Neural progenitor cell (in vitro differentiated cells): ENCODE results near the gene CNTNAP4. TPM values are rescaled to one million over a fixed set of nuclear protein-coding genes. Genes with fewer than 3 reads are reported as not detected.

Experiments used
- DNase-seq: peaks from one replicate; pipeline ENCODE4 v3.0.0-alpha.2; 2016; ENCODE audit warnings: low spot score
- H2AFZ ChIP-seq: fragments of 200-600 bp; sonication (generic); replicated peaks from 2 replicates; pipeline ENCODE4 v1.6.1; 2016; ENCODE audit warnings: antibody characterized with exemption
- H3F3A ChIP-seq: fragments of 200-600 bp; sonication (generic); 2 replicates; pipeline ENCODE4 v1.6.1; 2016; ENCODE audit warnings: antibody characterized with exemption, low read depth
- H3K27ac ChIP-seq: fragments of 200-600 bp; sonication (generic); 2 replicates; pipeline ENCODE4 v1.5.1; 2016; ENCODE audit warnings: mild to moderate bottlenecking
- H3K27me3 ChIP-seq: fragments of 200-600 bp; sonication (generic); 2 replicates; pipeline ENCODE4 v1.6.1; 2016; ENCODE audit warnings: mild to moderate bottlenecking, moderate library complexity
- H3K36me3 ChIP-seq: fragments of 200-600 bp; sonication (generic); 2 replicates; pipeline ENCODE4 v1.5.1; 2016
- H3K4me1 ChIP-seq: fragments of 200-600 bp; sonication (generic); 2 replicates; pipeline ENCODE4 v1.6.1; 2016; ENCODE audit warnings: mixed run types
- H3K4me2 ChIP-seq: fragments of 200-600 bp; sonication (generic); 2 replicates; pipeline ENCODE4 v1.6.1; 2016
- H3K4me3 ChIP-seq: fragments of 200-600 bp; sonication (generic); 2 replicates; pipeline ENCODE4 v1.5.1; 2016
- H3K79me2 ChIP-seq: fragments of 200-600 bp; sonication (generic); 2 replicates; pipeline ENCODE4 v1.6.1; 2016; ENCODE audit warnings: low read depth
- H3K9ac ChIP-seq: fragments of 200-600 bp; sonication (generic); 2 replicates; pipeline ENCODE4 v1.6.1; 2016
- H3K9me3 ChIP-seq: fragments of 200-600 bp; sonication (generic); 2 replicates; pipeline ENCODE4 v1.5.1; 2016; ENCODE audit warnings: low read depth
- H4K20me1 ChIP-seq: fragments of 200-600 bp; sonication (generic); 2 replicates; pipeline ENCODE4 v1.6.1; 2016; ENCODE audit warnings: low read depth
- H3K27ac Mint-ChIP-seq: 3 replicates; pipeline ENCODE4 v1.8.0; 2021; ENCODE audit warnings: mixed read lengths
- H3K27me3 Mint-ChIP-seq: 2 replicates; pipeline ENCODE4 v1.8.0; 2022; ENCODE audit warnings: low read depth, mild to moderate bottlenecking, inconsistent platforms, moderate library complexity, mixed read lengths; ENCODE audit not compliant: insufficient read depth
- H3K36me3 Mint-ChIP-seq: 3 replicates; pipeline ENCODE4 v1.8.0; 2021; ENCODE audit warnings: mixed read lengths
- H3K4me1 Mint-ChIP-seq: 3 replicates; pipeline ENCODE4 v1.8.0; 2021; ENCODE audit warnings: mixed read lengths
- H3K4me3 Mint-ChIP-seq: 3 replicates; pipeline ENCODE4 v1.8.0; 2021; ENCODE audit warnings: mild to moderate bottlenecking, moderate library complexity, mixed read lengths
- H3K9me3 Mint-ChIP-seq: 3 replicates; pipeline ENCODE4 v1.8.0; 2020; ENCODE audit warnings: mixed read lengths
- EZH2 ChIP-seq: fragments of 200-600 bp; sonication (generic); IDR thresholded peaks from 2 replicates; pipeline ENCODE4 v1.6.1; 2017; ENCODE audit warnings: antibody characterized with exemption, mild to moderate bottlenecking, moderate library complexity
- EZH2phosphoT487 ChIP-seq: fragments of 200-600 bp; sonication (generic); IDR thresholded peaks from 2 replicates; pipeline ENCODE4 v1.6.1; 2017; ENCODE audit warnings: antibody characterized with exemption
- total RNA-seq: library from RNA; depleted of rRNA; stranded (reverse); fragments of >200 nt; gene quantifications from 2 replicates; pipeline ENCODE4 v1.2.3, GENCODE V29; 2015; ENCODE audit warnings: low replicate concordance
- TF ChIP-seq, protein P1 (sequence below): fragments of 200-600 bp; sonication (generic); IDR thresholded peaks from 2 replicates; pipeline ENCODE4 v1.5.1; 2017; ENCODE audit warnings: antibody characterized with exemption, mild to moderate bottlenecking

Gene CNTNAP4
- total RNA-seq, 1 donor from 2014 or later = 0.41 TPM

DNA sequence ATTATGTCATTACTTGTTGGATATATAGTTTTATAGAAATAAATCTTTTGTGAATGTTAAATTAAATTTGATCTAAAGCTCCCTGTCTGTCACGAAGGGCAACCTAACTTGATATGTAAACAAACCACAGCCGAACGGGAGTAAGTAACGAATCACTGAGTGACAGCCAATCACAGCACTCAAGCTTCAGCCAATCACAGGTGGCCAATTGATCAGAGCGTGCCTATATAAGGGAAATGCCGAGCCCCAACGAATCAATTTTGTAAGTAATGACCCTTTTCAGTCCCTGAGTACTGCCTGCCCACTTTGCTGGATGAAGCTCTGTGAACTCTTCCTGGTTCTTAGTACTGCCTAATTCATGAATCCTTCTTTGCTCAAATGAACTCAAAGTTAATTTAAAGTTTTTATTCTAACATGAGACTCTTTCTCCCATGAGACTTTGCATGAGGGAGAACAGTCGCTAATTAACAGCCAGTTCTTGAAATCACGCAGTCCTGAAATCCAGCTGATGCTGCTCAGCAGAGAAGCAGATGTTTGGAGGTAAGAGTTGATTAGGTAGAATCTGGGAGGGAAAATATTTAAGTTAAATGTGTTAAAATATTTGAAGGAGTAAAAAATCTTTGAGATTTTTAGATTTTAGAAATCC is 302.2 kb downstream of the CNTNAP4 start:
- H3K9me3 Mint-ChIP-seq = no peaks in the 10 kb centered on the region

DNA sequence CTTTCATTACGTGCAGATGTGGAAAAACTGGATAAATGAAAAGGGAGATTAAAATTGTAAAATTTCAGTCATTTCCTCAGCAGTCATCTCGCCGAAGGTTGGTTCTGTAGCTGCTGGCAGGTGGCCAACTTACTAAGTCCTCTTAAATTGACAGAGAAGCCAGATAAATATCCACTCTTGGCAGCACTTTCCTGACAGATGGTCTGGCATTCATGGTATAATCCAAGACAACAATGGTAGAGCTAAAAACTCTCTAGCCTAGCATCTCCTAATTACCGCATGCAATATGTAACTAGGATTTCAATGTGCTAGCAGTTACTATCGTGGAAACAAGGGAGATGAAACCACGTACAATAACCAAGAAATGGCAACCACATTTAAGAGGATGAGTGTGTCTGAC is 306.3 kb downstream of the CNTNAP4 start:
- no peaks in the 10 kb centered on the region for H3K27me3 Mint-ChIP-seq
- Histone ChIP-seq H3K4me1 (peaks cover 7% of the 10 kb centered on the region), H3K79me2 (no peaks in the 10 kb centered on the region), H2AFZ (no peak overlapping the region), H3F3A (no peaks in the 10 kb centered on the region), H3K4me3 (no peak overlapping the region), H3K36me3 (no peaks in the 10 kb centered on the region), H4K20me1 (no peaks in the 10 kb centered on the region), H3K9ac (no peak overlapping the region), H3K9me3 (no peaks in the 10 kb centered on the region), H3K27ac (no peak overlapping the region), H3K4me2 (no peak overlapping the region), H3K27me3 (no peaks in the 10 kb centered on the region)
- H3K4me1 Mint-ChIP-seq = peaks cover 8% of the 10 kb centered on the region
- TF ChIP-seq EZH2phosphoT487 (no peak), EZH2 (no peak)
- TF ChIP-seq, protein P1, sequence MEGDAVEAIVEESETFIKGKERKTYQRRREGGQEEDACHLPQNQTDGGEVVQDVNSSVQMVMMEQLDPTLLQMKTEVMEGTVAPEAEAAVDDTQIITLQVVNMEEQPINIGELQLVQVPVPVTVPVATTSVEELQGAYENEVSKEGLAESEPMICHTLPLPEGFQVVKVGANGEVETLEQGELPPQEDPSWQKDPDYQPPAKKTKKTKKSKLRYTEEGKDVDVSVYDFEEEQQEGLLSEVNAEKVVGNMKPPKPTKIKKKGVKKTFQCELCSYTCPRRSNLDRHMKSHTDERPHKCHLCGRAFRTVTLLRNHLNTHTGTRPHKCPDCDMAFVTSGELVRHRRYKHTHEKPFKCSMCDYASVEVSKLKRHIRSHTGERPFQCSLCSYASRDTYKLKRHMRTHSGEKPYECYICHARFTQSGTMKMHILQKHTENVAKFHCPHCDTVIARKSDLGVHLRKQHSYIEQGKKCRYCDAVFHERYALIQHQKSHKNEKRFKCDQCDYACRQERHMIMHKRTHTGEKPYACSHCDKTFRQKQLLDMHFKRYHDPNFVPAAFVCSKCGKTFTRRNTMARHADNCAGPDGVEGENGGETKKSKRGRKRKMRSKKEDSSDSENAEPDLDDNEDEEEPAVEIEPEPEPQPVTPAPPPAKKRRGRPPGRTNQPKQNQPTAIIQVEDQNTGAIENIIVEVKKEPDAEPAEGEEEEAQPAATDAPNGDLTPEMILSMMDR = no peak
- H3K36me3 Mint-ChIP-seq = no peaks in the 10 kb centered on the region
- no peak for DNase-seq
- no peak overlapping the region for H3K4me3 Mint-ChIP-seq
- H3K27ac Mint-ChIP-seq = no peak overlapping the region
- no peaks in the 10 kb centered on the region for H3K9me3 Mint-ChIP-seq

More for the DNA sequence above, 302.2 kb downstream of the CNTNAP4 start:
- Mint-ChIP-seq H3K4me3 (no peak overlapping the region), H3K27me3 (no peaks in the 10 kb centered on the region), H3K27ac (no peak overlapping the region), H3K4me1 (peaks cover 22% of the 10 kb centered on the region), H3K36me3 (no peaks in the 10 kb centered on the region)
- Histone ChIP-seq H3K79me2 (no peaks in the 10 kb centered on the region), H3F3A (no peaks in the 10 kb centered on the region), H3K4me2 (no peak overlapping the region), H3K36me3 (no peaks in the 10 kb centered on the region), H2AFZ (no peak overlapping the region), H3K9me3 (no peaks in the 10 kb centered on the region), H3K27ac (no peak overlapping the region), H3K27me3 (no peaks in the 10 kb centered on the region), H3K4me3 (no peak overlapping the region), H3K9ac (no peak overlapping the region), H3K4me1 (peaks cover 5% of the 10 kb centered on the region), H4K20me1 (no peaks in the 10 kb centered on the region)
- TF ChIP-seq, protein P1 = no peak
- TF ChIP-seq EZH2 = no peak
- no peak for TF ChIP-seq EZH2phosphoT487
- peak; percentile 4 for DNase-seq

DNA sequence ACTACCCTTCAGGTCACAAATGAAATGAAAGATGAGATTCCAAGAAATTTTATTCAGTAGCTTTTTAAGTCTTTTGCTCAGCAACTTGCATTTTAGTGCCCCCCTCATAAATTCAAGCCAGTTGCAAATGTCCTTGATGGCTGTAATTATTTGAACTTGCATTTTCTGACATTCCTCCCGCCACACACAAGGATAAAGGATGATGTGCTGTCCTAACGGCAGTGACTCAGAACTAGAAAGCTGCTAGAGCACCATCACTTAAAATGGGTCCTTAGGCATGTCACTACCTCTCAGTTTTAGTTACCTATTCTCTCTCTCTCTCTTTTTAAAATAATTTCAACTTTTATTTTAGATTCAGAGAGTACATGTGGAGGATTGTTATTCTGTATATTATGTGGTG is 306.7 kb downstream of the CNTNAP4 start:
- Mint-ChIP-seq H3K9me3 (no peaks in the 10 kb centered on the region), H3K4me1 (peaks cover 8% of the 10 kb centered on the region), H3K27me3 (no peaks in the 10 kb centered on the region), H3K36me3 (no peaks in the 10 kb centered on the region), H3K27ac (no peak overlapping the region), H3K4me3 (no peak overlapping the region)
- DNase-seq = no peak
- Histone ChIP-seq H2AFZ (no peak overlapping the region), H3K79me2 (no peaks in the 10 kb centered on the region), H4K20me1 (no peaks in the 10 kb centered on the region), H3K36me3 (no peaks in the 10 kb centered on the region), H3K9me3 (no peaks in the 10 kb centered on the region), H3K4me1 (peaks cover 7% of the 10 kb centered on the region), H3K4me2 (no peak overlapping the region), H3K9ac (no peak overlapping the region), H3K27ac (no peak overlapping the region), H3F3A (no peaks in the 10 kb centered on the region), H3K4me3 (no peak overlapping the region), H3K27me3 (no peaks in the 10 kb centered on the region)
- TF ChIP-seq, protein P1 = no peak
- TF ChIP-seq EZH2 (no peak), EZH2phosphoT487 (no peak)
